HUES64 (cell line): ENCODE measurements around the gene BROX.

Source experiments
- H3K27ac ChIP-seq: 2 replicates; pipeline ENCODE4 v1.7.0; 2013; ENCODE audit warnings: low read depth, low read length, inconsistent platforms
- H3K27me3 ChIP-seq: 2 replicates; pipeline ENCODE4 v1.6.1; 2013; ENCODE audit warnings: mild to moderate bottlenecking, low read length; ENCODE audit not compliant: insufficient read depth
- H3K36me3 ChIP-seq: 2 replicates; pipeline ENCODE4 v1.6.1; 2013; ENCODE audit warnings: mild to moderate bottlenecking, low read length; ENCODE audit not compliant: insufficient read depth
- H3K4me1 ChIP-seq: 2 replicates; pipeline ENCODE4 v1.6.1; 2013; ENCODE audit warnings: mild to moderate bottlenecking, low read length, moderate library complexity; ENCODE audit not compliant: insufficient read depth
- H3K4me3 ChIP-seq: 2 replicates; pipeline ENCODE4 v1.5.1; 2013; ENCODE audit warnings: mild to moderate bottlenecking, low read length, moderate library complexity
- H3K9ac ChIP-seq: 2 replicates; pipeline ENCODE4 v1.6.1; 2013; ENCODE audit warnings: mild to moderate bottlenecking, low read depth, low read length
- H3K9me3 ChIP-seq: 2 replicates; pipeline ENCODE4 v1.6.1; 2013; ENCODE audit warnings: low read depth, low read length; ENCODE audit not compliant: insufficient read depth
- WGBS: fragments of 150-250, 120-280 bp; methylation state at CpG from one replicate; pipeline ENCODE4 v1.1.7; 2013; ENCODE audit warnings: missing lambda C conversion rate; 5-methylcytosine and 5-hydroxymethylcytosine counted together

The BROX gene

DNA sequence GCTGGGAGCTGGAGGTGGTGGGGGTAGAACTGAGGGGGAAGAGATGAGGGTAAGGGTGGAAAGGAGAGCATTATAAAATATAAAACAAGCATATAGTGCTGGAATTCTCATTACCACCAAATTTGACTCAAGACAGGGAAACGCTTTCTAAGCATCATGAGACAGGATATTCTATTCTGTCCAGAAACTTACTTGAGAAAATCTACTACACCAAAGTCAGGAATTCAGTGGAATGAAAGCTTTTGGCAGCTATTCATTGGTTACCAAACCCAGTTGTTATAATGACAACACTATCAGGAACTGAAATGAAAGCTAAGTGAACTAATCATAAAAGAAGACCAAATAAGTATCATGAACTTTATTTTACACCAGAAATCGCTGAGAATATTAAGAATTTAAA lies 14.5 kb upstream of the BROX start:
- Histone ChIP-seq H3K9me3 (no peaks in the 10 kb centered on the region), H3K9ac (no peak overlapping the region), H3K4me3 (no peak overlapping the region), H3K4me1 (no peaks in the 10 kb centered on the region), H3K36me3 (peaks cover 54% of the 10 kb centered on the region), H3K27me3 (no peaks in the 10 kb centered on the region), H3K27ac (no peak overlapping the region)
- 95% methylated on average over 1 of the region's 2 CpGs for WGBS

DNA sequence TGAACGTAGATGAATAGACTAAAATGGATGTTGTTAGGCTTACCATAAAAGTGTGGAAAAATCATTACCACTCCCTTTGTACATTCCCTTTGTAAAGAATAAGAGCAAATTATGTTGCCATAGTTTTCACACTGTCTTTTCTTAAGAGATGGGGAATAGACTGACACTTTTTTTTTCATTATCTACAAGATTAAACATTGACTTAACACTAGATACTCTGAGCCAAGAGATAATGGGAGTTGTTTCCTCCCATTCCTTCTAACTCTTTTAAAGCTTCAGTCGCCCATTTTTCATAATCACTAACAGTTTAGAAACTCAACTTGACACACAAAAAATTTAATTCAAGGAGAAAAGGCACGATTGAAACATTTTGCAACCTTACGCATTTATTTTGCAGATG lies 10.2 kb upstream of the BROX start:
- H3K27me3 ChIP-seq: no peaks in the 10 kb centered on the region
- H3K36me3 ChIP-seq: peaks cover 56% of the 10 kb centered on the region
- no peak overlapping the region for H3K9ac ChIP-seq
- 92% methylated on average over 3 of the region's 4 CpGs for WGBS
- peaks cover 9% of the 10 kb centered on the region; the same call in 1 of the 2 replicates for H3K9me3 ChIP-seq
- no peak overlapping the region for H3K27ac ChIP-seq
- H3K4me3 ChIP-seq: no peak overlapping the region
- H3K4me1 ChIP-seq: no peaks in the 10 kb centered on the region

DNA sequence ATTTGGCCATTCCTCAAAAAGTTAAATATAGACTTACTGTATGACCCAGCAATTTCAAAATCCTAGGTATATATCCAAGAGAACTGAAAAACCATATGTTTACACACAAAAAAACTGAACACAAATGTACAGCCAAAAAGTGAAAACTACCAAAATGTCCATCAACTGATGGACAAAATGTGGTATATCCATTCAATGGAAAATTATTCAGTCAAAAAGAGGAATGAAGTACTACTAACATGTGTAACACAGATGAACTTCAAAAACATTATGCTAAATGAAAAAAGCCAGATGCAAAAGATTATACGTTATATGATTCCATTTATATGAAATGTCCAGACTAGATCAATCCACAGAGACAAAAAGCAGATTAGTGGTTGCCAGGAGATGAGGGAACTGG lies 8.1 kb upstream of the BROX start:
- Histone ChIP-seq H3K27ac (no peak overlapping the region), H3K4me1 (no peaks in the 10 kb centered on the region), H3K4me3 (no peak overlapping the region), H3K36me3 (peaks cover 45% of the 10 kb centered on the region), H3K9ac (no peak overlapping the region), H3K9me3 (peaks cover 9% of the 10 kb centered on the region; the same call in 1 of the 2 replicates), H3K27me3 (no peaks in the 10 kb centered on the region)
- WGBS: 100% methylated on average over 1 of the region's 1 CpG

GRCh38 chr1:222706815-222707214 lies 5.5 kb upstream of the BROX start:
- no peak overlapping the region for H3K27ac ChIP-seq
- H3K9ac ChIP-seq: no peak overlapping the region
- 64% methylated on average over 3 of the region's 4 CpGs for WGBS
- H3K36me3 ChIP-seq: peaks cover 25% of the 10 kb centered on the region
- H3K4me3 ChIP-seq: no peak overlapping the region
- H3K9me3 ChIP-seq: peaks cover 9% of the 10 kb centered on the region; the same call in 1 of the 2 replicates
- H3K27me3 ChIP-seq: no peaks in the 10 kb centered on the region
- H3K4me1 ChIP-seq: peaks cover 6% of the 10 kb centered on the region; the same call in 1 of the 2 replicates

GRCh38 chr1:222709700-222710153 lies 2.6 kb upstream of the BROX start:
- no peaks in the 10 kb centered on the region for H3K27me3 ChIP-seq
- H3K9me3 ChIP-seq: peaks cover 4% of the 10 kb centered on the region; the same call in 1 of the 2 replicates
- no peaks in the 10 kb centered on the region; the same call in 1 of the 2 replicates for H3K36me3 ChIP-seq
- WGBS: 92% methylated on average over 5 of the region's 5 CpGs
- peaks cover 6% of the 10 kb centered on the region; the same call in 1 of the 2 replicates for H3K4me1 ChIP-seq
- no peak overlapping the region for H3K4me3 ChIP-seq
- no peak overlapping the region for H3K9ac ChIP-seq
- no peak overlapping the region for H3K27ac ChIP-seq

DNA sequence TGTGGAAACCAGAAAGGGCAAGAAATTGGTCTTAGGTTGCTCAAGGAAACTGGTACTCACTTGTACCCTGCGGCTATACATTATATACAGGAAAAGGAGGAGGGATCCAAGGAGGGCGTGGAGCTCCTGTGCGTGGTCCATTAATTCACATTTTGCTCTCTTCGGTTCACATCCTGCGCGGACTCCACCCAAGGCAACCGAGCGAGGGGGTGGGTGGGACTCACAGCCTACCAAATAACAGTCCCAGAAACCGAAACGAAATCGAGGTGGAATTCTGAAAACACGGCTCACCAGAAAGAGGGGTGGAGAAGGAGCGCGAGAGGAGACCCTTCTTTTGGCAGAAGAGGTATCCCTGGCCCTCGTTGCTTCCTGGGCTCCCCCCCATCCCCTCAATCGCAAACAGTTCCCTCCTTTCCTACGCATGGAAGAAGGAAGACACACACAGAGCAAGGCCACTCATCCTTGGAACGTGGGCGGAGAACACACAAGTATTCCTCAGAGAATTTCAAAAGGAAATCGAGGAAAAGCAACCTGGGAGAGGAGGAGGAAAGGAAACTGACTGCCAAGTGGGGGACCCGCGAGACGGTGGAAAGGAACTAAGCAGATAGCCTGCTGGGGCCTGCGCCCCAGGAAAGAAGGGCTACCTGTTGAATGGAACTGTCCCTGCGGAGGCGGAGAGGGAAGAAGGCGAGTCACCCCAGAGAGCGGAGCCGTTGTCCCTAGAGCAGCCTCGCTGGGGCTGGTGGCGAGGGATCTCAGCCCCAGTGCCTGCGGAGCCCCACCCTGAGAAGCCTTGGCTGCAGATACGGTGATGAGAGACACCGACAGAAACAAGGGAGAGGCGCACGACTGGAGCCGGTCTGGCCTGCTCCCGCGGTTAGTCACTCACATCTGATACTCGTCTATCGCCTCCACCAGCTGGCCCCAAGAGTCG lies 778 bp upstream of the BROX start:
- Histone ChIP-seq H3K4me1 (peaks cover 6% of the 10 kb centered on the region; the same call in 1 of the 2 replicates), H3K27me3 (no peaks in the 10 kb centered on the region), H3K27ac (peak overlapping the region; percentile 34), H3K9ac (peak overlapping the region; percentile 87), H3K4me3 (peak overlapping the region; percentile 96), H3K36me3 (peaks cover 9% of the 10 kb centered on the region), H3K9me3 (no peaks in the 10 kb centered on the region)
- WGBS: under 1% methylated on average over 41 of the region's 42 CpGs

- Histone ChIP-seq H3K27me3 (no peaks in the 10 kb centered on the region), H3K4me1 (peaks cover 6% of the 10 kb centered on the region; the same call in 1 of the 2 replicates), H3K4me3 (peak overlapping the region; percentile 96), H3K9ac (peak overlapping the region; percentile 92), H3K9me3 (no peaks in the 10 kb centered on the region), H3K27ac (peak overlapping the region; percentile 97), H3K36me3 (peaks cover 19% of the 10 kb centered on the region)
- 2% methylated on average over 35 of the region's 39 CpGs for WGBS
Observed at GRCh38 chr1:222713091-222713961, 962 bp downstream of the BROX start.

- Histone ChIP-seq H3K36me3 (peaks cover 46% of the 10 kb centered on the region), H3K4me3 (no peak overlapping the region), H3K9ac (no peak overlapping the region), H3K27me3 (no peaks in the 10 kb centered on the region), H3K9me3 (no peaks in the 10 kb centered on the region), H3K27ac (no peak overlapping the region), H3K4me1 (no peaks in the 10 kb centered on the region)
- WGBS: 97% methylated on average over 2 of the region's 2 CpGs
Observed at GRCh38 chr1:222716393-222716792, 4.0 kb downstream of the BROX start.

DNA sequence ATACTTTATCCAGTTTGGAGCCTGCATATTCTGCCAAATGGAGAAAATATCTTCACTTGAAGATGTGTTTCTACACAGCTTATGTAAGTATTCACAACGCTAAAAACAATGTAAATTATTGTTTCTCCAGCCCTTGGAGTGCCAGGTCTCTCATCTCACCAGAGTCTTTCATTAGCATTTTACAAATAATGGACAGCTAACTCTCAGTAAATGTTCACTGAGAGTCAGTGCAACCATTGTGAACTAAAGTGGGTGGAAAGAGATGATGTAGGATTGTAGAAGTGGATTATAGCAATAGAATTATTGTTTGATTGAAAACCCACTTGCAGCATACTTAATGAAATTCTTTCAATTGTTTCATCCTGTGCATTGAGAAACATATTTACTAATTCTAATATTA lies 16.4 kb downstream of the BROX start:
- Histone ChIP-seq H3K4me3 (no peak overlapping the region), H3K27me3 (no peaks in the 10 kb centered on the region), H3K9me3 (no peaks in the 10 kb centered on the region), H3K9ac (no peak overlapping the region), H3K27ac (no peak overlapping the region), H3K36me3 (peaks cover 93% of the 10 kb centered on the region), H3K4me1 (no peaks in the 10 kb centered on the region)
- 95% methylated on average over 1 of the region's 1 CpG for whole genome bisulfite sequencing

- Histone ChIP-seq H3K4me1 (peaks cover 6% of the 10 kb centered on the region), H3K36me3 (peaks cover 92% of the 10 kb centered on the region), H3K4me3 (no peak overlapping the region), H3K27me3 (no peaks in the 10 kb centered on the region), H3K9me3 (no peaks in the 10 kb centered on the region), H3K27ac (no peak overlapping the region), H3K9ac (no peak overlapping the region)
- WGBS: 94% methylated on average over 1 of the region's 1 CpG
Observed at GRCh38 chr1:222730866-222731265, 18.5 kb downstream of the BROX start.
